HG03280 (cell line): ENCODE measurements around the gene HIPK2.

ENCODE experiments used
- ATAC-seq: cut with Tn5 transposase; IDR thresholded peaks from one replicate; pipeline ENCODE4 v1.9.1; 2021; ENCODE audit warnings: mild to moderate bottlenecking, moderate library complexity; ENCODE audit not compliant: unreplicated experiment

Gene HIPK2

GRCh38 chr7:139753081-139753692 lies 24.6 kb downstream of the HIPK2 start:
- no peak for ATAC-seq

GRCh38 chr7:139752604-139753003 lies 25.2 kb downstream of the HIPK2 start:
- ATAC-seq: no peak

GRCh38 chr7:139752148-139752547 lies 25.6 kb downstream of the HIPK2 start:
- ATAC-seq: no peak

- ATAC-seq: no peak
These were observed 27.2 kb downstream of the HIPK2 start for GRCh38 chr7:139750459-139751095.

- ATAC-seq: no peak
These were observed 28.3 kb downstream of the HIPK2 start for GRCh38 chr7:139749545-139749944.

GRCh38 chr7:139748941-139749340 lies 28.9 kb downstream of the HIPK2 start:
- ATAC-seq: no peak

GRCh38 chr7:139748373-139748765 lies 29.4 kb downstream of the HIPK2 start:
- ATAC-seq: no peak

GRCh38 chr7:139747662-139748372 lies 30.0 kb downstream of the HIPK2 start:
- ATAC-seq: no peak

- ATAC-seq: no peak
These were observed 31.1 kb downstream of the HIPK2 start for GRCh38 chr7:139746652-139747051.

GRCh38 chr7:139745678-139746143 lies 32.1 kb downstream of the HIPK2 start:
- no peak for ATAC-seq

- no peak for ATAC-seq
These were observed 32.8 kb downstream of the HIPK2 start for GRCh38 chr7:139744768-139745677.

- no peak for ATAC-seq
These were observed 33.6 kb downstream of the HIPK2 start for GRCh38 chr7:139743967-139744767.

GRCh38 chr7:139743267-139743966 lies 34.4 kb downstream of the HIPK2 start:
- ATAC-seq: no peak

- ATAC-seq: no peak
These were observed 35.9 kb downstream of the HIPK2 start for GRCh38 chr7:139741789-139742344.

GRCh38 chr7:139741239-139741638 lies 36.6 kb downstream of the HIPK2 start:
- ATAC-seq: no peak

GRCh38 chr7:139739863-139740597 lies 37.8 kb downstream of the HIPK2 start:
- ATAC-seq: no peak

GRCh38 chr7:139738772-139739171 lies 39.0 kb downstream of the HIPK2 start:
- ATAC-seq: no peak

- ATAC-seq: no peak
These were observed 39.7 kb downstream of the HIPK2 start for GRCh38 chr7:139738101-139738489.
